ENCODE measurements around the gene ABCG1.

The ABCG1 gene

GRCh38 chr21:42346441-42346840 lies 127.5 kb downstream of the ABCG1 start:
- DNase-seq (ENCODE audit: low read depth, low spot score): no peak

Measured in brain pericyte (primary cell).